RCC 7860 (cell line): Measurements from ENCODE around the gene PTBP3.
"Not testable (repeated sequence)": the region's sequence is repeated elsewhere in the genome, so short reads cannot be mapped to it uniquely, and the experiment has no call there.

Experiments
- DNase-seq: peaks from one replicate; pipeline ENCODE4 v3.0.0-alpha.2; 2015; ENCODE audit warnings: low spot score
- FAIRE-seq: peaks from 2 replicates; lab custom pipeline; 2012; peaks lifted over from hg19 to GRCh38; lab: Jason Lieb, UNC

PTBP3 gene

DNA sequence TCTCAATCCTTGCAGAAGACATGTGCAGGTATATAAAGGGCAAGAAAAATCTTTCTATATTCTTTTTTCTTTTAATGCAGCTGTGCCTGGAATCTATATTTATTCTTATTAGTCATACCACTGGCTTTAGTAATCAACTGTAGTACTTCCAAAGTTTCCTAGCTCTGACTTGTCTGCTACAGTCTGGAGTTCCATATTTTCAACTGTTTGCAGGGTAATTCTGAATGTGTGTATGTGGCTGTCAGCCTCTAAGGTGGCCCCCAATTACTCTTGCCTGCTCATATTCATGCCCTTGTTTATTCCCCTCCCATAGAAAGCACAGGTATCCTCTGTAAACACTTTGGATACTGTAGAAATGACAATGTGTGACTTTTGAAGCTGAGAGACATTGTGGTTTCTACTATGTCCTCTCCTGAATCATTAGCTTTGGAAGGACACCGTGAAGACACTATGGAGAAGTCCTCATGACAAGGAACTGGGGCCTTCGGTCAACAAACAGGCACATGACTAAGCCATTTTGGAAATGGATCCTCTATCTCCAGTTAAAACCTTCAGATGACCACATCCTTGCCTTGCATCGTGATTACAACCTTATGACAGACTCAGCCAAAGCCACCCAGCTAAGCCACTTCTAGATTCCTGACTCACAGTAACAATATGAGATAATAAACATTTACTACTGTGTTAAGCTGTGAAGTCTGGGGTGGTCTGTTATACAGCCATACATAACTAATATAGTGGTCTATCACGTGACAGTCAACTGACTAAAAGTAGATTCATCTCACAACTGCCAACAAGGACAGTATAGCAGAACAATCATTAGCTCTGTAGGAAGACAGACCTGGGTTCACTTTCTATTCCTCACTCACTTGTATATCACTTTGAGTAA, 108.8 kb downstream of the PTBP3 start:
- DNase-seq = peak; percentile 49
- FAIRE-seq = no peak

DNA sequence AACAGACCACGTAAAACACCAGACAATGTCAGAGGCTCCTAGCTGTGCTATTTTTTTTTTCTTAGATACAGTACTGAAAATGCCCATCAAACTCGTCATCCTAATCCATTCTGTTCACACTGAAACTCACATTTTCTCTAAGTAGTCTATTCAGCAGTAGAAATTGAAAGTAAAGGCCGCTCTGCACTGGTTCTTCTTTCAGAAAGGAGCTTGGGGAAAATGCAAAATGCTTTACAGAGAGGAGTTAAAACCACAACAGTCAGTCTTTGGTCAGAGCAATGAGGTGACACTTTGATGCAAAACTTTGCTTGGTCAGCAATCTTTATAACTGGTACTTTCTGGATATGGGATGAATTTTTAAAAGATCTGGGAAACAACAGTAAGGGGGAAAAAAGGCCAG, 114.5 kb downstream of the PTBP3 start:
- DNase-seq (no peak), FAIRE-seq (no peak)

DNA sequence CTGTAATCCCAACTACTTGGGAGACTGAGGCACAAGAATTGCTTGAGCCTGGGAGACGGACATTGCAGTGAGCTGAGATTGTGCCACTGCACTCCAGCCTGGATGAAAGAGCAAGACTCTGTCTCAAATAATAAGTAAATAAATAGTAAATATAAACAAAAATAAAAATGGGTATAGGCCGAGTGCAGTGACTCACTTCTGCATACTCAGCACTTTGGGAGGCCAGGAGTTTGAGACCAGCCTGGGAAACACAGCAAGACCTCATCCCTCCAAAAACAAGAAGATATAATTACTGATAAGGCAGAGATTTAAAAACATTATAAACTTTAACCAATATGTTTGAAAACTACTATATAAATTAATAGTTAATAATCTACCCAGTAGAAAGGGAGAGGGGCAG, 120.5 kb downstream of the PTBP3 start:
- FAIRE-seq (no peak), DNase-seq (no peak)

DNA sequence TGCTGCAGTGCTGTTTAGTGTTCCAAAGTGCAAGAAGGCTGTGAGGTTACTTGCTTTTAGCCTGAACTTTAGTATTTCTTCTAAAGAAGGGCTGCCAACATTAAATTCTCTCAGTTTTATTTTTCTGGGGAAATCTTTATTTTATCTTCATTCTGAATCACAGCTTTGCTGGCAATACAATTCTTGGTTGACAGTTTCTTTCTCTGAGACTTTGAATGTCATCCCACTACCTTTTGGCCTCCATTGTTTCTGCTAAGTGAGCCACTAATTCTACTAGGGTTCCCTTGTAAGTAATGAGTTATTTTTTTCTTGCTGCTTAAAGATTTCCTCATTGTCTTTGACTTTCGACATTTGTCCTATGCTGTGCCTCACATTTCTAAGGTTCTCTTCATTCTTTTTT, 126.0 kb downstream of the PTBP3 start:
- DNase-seq (no peak), FAIRE-seq (no peak)

DNA sequence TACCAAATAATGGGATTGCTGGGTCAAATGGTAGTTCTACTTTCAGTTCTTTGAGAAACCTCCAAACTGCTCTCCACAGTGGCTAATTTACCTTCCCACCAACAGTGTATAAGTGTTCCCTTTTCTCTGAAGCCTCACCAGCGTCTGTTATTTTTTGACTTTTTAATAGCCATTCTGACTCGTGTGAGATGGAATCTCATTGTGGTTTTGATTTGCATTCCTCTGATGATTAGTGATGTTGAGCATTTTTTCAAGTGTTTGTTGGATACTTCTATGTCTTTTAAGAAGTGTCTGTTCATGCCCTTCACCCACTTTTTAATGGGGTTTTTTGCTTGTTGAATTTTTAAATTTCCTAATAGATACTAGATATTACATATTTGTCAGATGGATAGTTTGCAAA, 129.9 kb downstream of the PTBP3 start:
- DNase-seq (peak; percentile 61), FAIRE-seq (peak; percentile 94)

DNA sequence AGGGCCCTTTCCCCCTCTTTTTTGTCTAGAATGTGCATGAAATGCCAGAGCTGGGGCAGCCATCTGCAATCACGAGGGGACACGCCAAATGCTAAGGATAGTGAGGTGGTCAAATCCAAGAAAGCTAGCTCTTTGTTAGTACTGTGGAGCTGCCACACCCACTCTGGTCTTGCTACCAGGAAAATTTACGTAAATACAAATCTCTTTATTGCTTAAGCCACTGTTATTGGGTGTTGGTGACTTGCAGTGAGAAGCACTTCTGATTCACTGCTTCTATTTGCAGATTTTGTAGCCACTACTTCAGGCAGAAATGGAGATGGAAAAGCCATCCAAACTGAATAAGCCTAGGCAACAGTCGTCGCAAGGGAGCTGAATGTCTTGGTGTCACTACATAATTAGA, 132.7 kb downstream of the PTBP3 start:
- no peak for FAIRE-seq

DNA sequence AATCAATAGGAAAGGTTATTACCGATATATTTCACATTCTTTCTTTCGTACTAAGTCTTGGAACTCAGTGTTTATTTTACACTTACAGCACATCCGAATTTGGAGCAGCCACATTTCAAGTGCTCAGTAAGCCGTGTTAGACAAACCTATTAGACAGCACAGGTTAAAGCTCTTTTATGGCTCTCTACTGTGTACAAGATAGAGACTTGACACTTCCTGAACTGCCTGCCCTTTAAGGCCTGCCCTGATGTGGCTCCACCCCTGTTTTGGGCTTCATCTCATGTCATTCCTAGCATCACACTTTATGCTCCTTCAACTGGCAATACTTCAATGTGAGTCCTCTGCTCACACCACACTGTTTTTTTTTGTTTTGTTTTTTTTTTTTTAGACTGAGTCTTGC, 134.8 kb downstream of the PTBP3 start:
- DNase-seq = no peak
- no peak for FAIRE-seq

More for the DNA sequence above, 132.7 kb downstream of the PTBP3 start:
- DNase-seq = no peak

DNA sequence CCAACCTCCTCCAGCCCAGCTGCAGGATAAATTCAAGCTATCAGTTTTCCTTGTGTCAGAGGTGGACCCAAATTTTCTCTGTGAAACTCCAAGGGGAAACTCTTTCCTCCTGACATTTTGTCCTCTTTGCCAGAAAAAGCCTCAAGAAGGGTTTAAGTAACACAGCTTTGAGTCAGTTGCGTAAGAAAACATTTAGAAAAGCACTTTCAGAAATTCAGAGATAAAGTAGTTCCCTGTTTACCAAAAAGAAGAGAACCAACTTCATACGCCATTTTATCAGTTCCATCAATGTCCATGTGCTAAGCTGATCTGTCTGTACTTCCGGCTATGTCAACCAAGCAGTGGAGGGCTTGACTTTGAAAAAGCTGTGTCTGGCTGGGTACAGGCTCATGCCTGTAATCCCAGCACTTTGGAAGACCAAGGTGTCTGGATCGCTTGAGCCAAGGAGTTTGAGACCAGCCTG, 138.4 kb downstream of the PTBP3 start:
- DNase-seq (no peak), FAIRE-seq (no peak)

DNA sequence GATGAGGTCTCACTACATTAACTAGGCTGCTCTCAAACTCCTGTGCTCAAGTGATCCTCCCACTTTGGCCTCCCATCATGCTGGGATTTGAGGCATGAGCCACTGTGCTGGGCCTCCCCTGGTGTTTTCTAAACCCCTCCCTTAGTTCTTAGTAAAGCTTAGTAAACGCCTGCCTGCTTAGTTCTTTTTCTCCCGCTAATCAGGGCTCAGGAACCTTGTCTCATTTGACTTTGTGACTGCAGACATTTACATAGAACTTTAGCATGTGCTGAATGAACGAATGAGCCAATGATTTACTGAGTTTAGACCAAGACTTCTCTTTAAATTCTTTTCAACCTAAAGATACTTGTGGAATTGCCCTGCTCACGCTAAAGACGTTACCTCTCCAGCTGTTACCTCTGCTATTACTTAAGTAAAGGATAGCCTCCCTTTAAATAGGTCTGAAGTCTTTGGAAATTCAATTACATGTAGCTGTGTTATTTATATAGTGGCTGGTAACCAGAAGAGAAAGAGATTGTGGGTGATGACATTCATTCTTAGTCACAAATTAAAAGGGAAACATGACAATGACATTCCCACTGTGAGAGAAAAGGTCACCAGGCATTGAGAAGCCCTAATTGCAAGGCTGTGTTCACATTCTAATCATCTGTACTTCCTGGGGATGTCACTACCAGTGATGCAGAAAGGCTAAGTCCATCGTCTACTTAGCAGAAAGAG, 139.7 kb downstream of the PTBP3 start:
- DNase-seq (peak; percentile 56), FAIRE-seq (peak; percentile 2)

DNA sequence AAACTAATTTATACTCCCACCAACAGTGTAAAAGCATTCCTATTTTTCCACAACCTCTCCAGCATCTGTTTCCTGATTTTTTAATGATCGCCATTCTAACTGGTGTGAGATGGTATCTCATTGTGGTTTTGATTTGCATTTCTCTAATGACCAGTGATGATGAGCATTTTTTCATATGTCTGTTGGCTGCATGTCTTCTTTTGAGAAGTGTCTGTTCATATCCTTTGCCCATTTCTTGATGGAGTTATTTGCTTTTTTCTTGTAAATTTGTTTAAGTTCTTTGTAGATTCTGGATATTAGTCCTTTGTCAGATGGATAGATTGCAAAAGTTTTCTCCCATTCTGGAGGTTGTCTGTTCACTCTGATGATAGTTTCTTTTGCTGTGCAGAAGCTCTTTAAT, 143.1 kb downstream of the PTBP3 start:
- not testable (repeated sequence) for FAIRE-seq, DNase-seq

DNA sequence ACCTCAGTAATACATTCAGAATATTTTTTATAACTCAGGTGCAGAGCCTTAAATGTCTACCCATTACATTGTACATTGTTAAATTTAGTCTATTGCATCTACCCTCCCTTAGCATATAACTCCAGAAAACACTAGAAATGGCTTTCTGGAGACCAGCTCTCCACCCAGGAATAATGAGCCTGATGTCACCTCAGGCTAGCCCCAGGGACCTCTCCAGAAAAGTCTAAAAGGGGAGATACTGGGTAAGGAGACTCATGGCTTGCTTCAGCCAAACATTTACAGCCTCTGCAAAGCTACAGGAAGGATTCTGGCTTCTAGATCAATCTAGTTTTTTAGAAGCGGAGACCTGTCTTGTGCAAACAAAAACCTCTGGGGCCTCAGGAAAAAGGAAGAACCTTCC, 144.5 kb downstream of the PTBP3 start:
- no peak for FAIRE-seq

DNA sequence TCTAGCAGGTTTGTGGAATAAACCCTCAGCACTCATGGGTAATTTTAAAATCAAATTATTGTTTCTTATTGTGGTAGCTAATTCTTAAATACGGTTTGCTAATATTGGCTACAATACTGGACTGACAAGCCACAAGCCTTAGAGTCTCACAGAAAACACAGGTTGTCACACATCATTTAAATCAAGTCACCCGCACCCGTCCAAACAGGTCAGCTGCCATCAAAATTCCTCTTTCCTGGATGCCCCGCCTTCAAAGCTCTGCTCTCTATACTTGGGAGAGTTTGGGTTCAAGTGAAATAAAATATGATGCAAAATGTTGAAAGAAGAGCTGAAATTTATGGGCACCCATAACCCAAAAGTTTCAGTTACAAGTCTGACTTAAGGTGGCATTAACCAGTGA, 146.0 kb downstream of the PTBP3 start:
- DNase-seq = no peak
- FAIRE-seq = no peak

More for the DNA sequence above, 144.5 kb downstream of the PTBP3 start:
- no peak for DNase-seq

DNA sequence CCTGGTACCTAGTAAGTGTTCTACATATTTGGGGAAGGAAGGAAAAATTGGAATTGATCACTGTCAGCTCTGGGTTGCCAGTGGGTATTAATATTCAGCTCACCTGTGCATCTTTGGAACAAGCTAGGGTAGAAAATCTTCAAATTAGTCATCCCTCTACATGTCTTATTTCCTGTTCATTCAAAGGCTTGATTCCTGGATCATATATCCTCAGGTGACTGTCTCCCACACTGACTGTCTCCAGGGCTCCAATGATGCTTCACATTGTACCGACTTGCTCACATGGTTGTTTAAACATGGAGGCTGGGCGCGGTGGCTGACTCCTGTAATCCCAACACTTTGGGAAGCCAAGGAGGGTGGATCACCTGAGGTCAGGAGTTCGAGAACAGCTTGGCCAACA, 146.7 kb downstream of the PTBP3 start:
- FAIRE-seq (no peak), DNase-seq (no peak)

DNA sequence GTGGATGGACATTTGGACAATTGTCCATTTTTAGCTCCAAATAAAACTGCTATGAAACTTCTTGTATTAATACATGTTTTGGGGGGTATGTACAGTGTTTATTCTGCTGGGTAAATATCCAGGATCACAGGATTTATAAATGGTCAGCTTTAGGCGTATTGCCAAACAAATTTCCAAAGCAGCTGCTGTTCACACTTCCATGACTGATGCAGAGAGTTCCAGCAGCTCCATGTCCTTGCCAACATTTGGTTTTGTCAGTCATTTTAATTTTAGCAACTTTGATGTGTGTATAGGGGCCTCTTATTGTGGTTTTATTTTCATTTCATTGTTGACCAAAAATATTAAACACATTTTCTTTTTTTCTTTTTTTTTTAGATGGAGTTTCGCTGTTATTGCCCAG, 148.5 kb downstream of the PTBP3 start:
- FAIRE-seq (no peak), DNase-seq (no peak)

DNA sequence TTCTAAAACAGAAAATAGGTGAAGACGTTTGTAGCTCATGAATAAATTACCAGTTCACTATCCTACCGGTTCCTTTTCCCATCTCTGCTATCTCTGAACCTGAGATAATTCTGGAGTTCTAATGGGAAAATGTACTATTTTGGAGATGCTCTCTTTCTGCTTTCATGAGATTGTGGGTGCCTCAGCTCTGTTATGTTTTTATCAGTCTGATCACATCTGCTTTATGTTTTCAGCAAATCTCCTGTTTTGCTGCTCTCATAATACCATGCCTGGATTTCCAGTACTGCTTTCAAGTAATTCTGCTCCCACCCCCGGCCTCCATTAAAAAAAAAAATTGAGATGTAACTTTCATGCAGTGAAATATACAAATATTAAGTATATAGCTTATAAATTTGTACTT, 149.2 kb downstream of the PTBP3 start:
- FAIRE-seq (no peak), DNase-seq (no peak)

DNA sequence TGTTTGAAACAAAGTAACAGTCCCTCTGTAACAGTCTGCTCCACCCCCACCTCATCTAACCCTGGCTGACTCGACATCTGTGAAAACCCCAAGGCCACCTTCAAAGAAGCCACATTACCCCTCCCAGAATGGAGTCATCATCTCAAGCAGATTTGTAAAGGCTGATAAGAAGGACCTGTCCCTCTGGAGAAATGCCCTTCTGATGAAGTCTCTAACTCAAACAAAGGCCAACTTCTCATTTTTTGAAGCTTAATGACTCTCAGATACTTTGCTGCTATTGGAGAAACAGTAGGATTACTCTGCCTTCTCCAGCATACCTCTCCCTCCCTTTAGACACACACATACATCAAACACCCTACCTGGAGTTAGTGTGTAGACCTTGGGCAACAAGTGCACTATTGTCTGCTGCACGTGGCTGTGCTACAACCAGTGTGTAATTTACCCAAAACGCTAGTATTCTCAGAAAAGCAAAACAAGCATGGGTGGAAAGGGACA, 153.0 kb downstream of the PTBP3 start:
- FAIRE-seq (peak; percentile 41), DNase-seq (peak; percentile 50)

DNA sequence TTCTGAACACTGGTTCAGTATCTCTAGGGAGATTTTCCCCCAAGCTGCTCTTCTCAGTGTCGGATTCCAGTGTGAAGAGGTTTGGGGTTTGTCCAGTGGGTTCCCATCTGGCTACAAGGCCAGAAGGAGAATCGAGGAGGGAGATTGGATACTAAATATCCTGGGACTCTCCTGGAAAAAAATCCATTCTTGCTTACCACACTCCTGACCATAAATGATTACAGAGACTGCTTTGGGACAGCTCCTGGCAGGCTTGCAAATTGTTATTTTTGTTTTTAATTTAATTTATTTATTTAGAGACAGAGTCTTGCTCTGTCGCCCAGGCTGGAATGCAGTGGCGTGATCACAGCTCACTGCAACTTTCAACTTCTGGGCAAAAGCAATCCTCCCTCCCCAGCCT, 153.6 kb downstream of the PTBP3 start:
- DNase-seq = no peak
- FAIRE-seq = no peak

DNA sequence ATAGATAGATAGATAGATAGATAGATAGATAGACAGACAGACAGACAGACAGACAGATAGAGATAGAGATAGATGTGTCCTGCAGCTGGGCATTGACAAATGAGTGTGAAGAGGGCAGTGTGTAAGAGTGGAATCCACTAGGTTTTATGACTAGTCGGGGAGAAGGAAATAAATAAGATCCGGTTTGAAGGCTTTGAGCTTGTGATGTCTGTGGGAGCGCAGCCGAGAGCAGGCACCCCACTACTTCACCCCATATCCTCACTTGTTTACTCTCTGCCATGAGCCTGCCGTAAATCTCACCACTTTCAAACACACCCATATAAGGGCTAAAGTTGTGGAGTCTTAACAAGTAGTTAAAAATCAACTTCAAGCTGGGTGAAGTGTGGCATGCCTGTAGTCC, 156.9 kb downstream of the PTBP3 start:
- DNase-seq (no peak), FAIRE-seq (no peak)

DNA sequence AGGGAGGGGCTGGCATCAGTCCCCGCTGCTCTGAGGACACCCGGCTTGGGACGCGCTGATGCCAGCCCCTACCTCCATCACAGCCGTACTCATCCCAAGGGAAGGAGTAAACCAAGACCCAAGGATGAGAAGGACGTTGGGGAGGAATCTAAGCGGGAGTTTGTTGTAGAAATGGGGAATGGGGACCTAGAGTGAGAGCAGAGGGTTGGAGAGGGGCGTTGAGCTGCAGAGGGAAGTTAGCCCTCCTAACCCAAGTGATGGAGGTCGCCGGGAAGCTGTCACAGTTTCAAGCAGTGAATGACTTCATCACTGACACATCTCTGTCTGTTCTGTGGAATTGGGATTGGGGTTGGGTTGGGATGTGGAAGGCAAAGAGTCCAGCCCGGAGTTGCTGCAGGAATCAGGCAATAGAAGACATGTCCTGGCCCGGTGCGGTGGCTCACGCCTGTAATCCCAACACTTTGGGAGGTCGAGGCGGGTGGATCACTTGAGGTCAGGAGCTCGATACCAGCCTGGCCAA, 157.6 kb downstream of the PTBP3 start:
- no peak for FAIRE-seq
- no peak for DNase-seq

DNA sequence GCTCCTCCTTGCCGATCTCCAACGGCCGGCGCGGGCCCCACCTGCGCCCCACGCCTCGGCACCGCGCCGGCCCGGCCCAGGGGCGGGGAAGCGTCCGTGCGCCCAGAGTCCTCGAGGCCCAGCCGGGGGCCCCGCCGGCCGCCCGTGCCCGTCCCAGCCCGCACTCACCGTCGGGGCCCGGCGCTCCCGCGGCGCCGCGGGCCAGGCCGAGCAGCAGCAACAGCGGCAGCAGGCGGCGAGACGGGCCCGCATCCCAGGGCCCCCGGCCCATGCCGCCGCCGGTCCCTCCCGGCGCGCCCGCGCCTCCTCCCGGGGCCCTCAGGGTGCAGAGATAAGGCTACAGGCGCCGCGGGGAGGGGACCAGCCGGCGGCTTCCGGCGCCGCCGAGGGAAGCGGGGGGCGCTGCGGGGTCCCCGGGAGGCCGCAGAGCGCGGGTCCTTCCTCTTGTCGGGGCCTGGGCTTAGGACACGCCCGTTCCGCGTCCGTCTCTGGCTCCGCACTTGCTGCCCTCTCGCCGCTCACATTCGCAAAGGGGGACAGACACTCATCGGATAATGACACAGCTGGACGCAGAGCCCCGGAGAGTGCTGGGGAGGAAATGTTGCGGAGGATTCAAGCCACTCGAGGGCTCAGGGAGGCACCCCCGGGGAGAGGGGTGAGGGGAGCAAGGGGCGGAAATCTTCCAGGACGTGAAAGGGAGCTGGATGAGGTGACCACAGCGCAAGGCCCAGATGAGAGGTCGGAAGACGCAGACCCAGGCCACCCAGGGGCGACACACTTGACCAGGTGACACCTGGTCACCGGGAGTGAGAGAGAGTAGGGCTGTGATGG, 158.2 kb downstream of the PTBP3 start, which contains the start of gene SUSD1:
Gene SUSD1 (minus strand): TSS at position 333 of the 831 bp plus-strand sequence. CDS start 62 bp downstream, at position 271.
- DNase-seq = no peak
- no peak for FAIRE-seq
